Activated naive CD4-positive, alpha-beta T cell treated with anti-CD3 and anti-CD28 coated beads, Interleukin-2, amount 10 ng/mL, durations not matched to agents 7 days and 5 days (primary cell): ENCODE data around the gene PRMT2.
"Not testable (repeated sequence)": the region's sequence is repeated elsewhere in the genome, so short reads cannot be mapped to it uniquely, and the experiment has no call there.

ENCODE experiments used
- CTCF ChIA-PET: fragments of 350-600 bp; sonication (Branson Sonifier 250); formaldehyde crosslinking; loops from one replicate; lab custom pipeline; 2021; ENCODE audit warnings: antibody characterized with exemption; lab: Charles Lee
- DNase-seq: peaks from one replicate; pipeline ENCODE4 v3.0.0-alpha.2; 2020
- H3K27ac Mint-ChIP-seq: one replicate; pipeline ENCODE4 v1.8.0; 2021; ENCODE audit warnings: mild to moderate bottlenecking, moderate library complexity, mixed read lengths
- H3K27me3 Mint-ChIP-seq: one replicate; pipeline ENCODE4 v1.8.0; 2021; ENCODE audit warnings: mild to moderate bottlenecking, mixed read lengths
- H3K36me3 Mint-ChIP-seq: one replicate; pipeline ENCODE4 v1.8.0; 2021; ENCODE audit warnings: mixed read lengths
- H3K4me1 Mint-ChIP-seq: one replicate; pipeline ENCODE4 v1.8.0; 2021; ENCODE audit warnings: mixed read lengths
- H3K4me3 Mint-ChIP-seq: one replicate; pipeline ENCODE4 v1.8.0; 2021; ENCODE audit warnings: mild to moderate bottlenecking, moderate library complexity, mixed read lengths
- H3K9me3 Mint-ChIP-seq: one replicate; pipeline ENCODE4 v1.8.0; 2021; ENCODE audit warnings: mixed read lengths

Gene PRMT2

DNA sequence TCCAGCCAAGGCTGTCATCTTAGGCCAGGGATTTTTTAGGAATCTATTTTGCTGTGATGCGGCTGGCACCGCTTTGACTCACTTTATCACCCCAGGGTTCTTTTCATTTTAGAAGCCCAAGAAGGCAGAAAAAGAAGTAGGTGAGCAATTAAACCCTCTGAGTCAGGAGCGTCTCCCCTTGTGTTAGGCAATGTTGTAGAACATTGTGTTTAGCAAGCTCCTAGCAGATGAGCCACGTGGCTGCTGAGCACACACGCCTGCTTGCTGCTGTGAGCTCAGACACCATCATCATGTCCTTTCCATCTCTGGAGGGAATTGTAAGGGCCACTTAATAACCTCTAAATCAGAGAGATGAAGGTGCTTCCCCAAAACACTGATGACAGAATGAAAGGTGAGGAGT, 46.1 kb downstream of the PRMT2 start:
- H3K4me1 Mint-ChIP-seq, CTCF ChIA-PET, H3K4me3 Mint-ChIP-seq, H3K27ac Mint-ChIP-seq, DNase-seq, H3K9me3 Mint-ChIP-seq, H3K36me3 Mint-ChIP-seq: not testable (repeated sequence)
- peaks cover 28% of the 10 kb centered on the region for H3K27me3 Mint-ChIP-seq

DNA sequence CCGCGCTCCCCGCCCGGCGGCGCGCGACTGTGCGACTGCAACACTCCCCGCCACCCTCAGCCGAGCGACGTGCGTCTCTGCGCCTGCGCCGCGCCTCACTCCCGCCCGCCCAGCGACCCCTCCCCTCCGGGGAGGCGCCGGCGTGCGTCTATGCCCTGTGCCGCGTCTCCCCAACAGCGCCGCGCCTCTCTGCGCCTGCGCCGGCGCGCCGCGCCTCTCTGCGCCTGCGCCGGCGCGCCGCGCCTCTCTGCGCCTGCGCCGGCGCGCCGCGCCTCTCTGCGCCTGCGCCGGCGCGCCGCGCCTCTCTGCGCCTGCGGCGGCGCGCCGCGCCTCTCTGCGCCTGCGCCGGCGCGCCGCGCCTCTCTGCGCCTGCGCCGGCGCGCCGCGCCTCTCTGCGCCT, 63.2 kb downstream of the PRMT2 start:
- H3K36me3 Mint-ChIP-seq, DNase-seq, H3K27ac Mint-ChIP-seq, CTCF ChIA-PET, H3K4me3 Mint-ChIP-seq, H3K9me3 Mint-ChIP-seq, H3K4me1 Mint-ChIP-seq, H3K27me3 Mint-ChIP-seq: not testable (repeated sequence)

DNA sequence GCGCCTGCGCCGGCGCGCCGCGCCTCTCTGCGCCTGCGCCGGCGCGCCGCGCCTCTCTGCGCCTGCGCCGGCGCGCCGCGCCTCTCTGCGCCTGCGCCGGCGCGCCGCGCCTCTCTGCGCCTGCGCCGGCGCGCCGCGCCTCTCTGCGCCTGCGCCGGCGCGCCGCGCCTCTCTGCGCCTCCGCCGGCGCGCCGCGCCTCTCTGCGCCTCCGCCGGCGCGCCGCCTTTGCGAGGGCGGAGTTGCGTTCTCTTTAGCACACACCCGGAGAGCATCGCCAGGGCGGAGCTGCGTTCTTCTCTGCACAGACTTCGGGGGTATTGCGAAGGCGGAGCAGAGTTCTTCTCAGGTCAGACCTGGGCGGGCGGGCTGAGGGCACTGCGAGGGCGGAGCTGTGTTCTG, 63.6 kb downstream of the PRMT2 start:
- H3K4me1 Mint-ChIP-seq, H3K4me3 Mint-ChIP-seq, H3K27ac Mint-ChIP-seq, H3K9me3 Mint-ChIP-seq, H3K36me3 Mint-ChIP-seq, CTCF ChIA-PET, H3K27me3 Mint-ChIP-seq, DNase-seq: not testable (repeated sequence)
